Muscle layer of colon (tissue), 2 donors: Measurements from ENCODE around the gene PDE1A.

Source experiments
- H3K27ac ChIP-seq: one replicate; pipeline ENCODE4 v1.7.0; 2013; ENCODE audit warnings: low read depth, mild to moderate bottlenecking, low read length, moderate library complexity
- H3K27me3 ChIP-seq, 2 donors: one replicate each; pipeline ENCODE4 v1.7.0; 2013; ENCODE audit warnings: low read length in 2 of 2, mild to moderate bottlenecking in 2 of 2; ENCODE audit not compliant: insufficient read depth in 2 of 2, control insufficient read depth in 1 of 2
- H3K36me3 ChIP-seq: one replicate; pipeline ENCODE4 v1.7.0; 2013; ENCODE audit warnings: mild to moderate bottlenecking, low read length; ENCODE audit not compliant: insufficient read depth
- H3K4me1 ChIP-seq: one replicate; pipeline ENCODE4 v1.7.0; 2013; ENCODE audit warnings: mild to moderate bottlenecking, low read length; ENCODE audit not compliant: insufficient read depth
- H3K4me3 ChIP-seq, 2 donors: one replicate each; pipeline ENCODE4 v1.7.0; 2013; ENCODE audit warnings: low read length in 2 of 2, low read depth in 1 of 2, mild to moderate bottlenecking in 1 of 2, moderate library complexity in 1 of 2
- H3K9ac ChIP-seq: one replicate; pipeline ENCODE4 v1.7.0; 2013; ENCODE audit warnings: low read length
- H3K9me3 ChIP-seq: one replicate; pipeline ENCODE4 v1.7.0; 2013; ENCODE audit warnings: mild to moderate bottlenecking, low read length
- donor health status: abdominal sarcoma.
- donor health status: Adenocarcinoma of cecum.

PDE1A gene

GRCh38 chr2:182229297-182229696 lies 197.5 kb downstream of the PDE1A start:
- Histone ChIP-seq H3K36me3 (no peaks in the 10 kb centered on the region), H3K9me3 (no peaks in the 10 kb centered on the region), H3K27me3 (no peaks in the 10 kb centered on the region), H3K27ac (no peak overlapping the region), H3K9ac (no peak overlapping the region), H3K4me1 (no peaks in the 10 kb centered on the region), H3K4me3 (no peak overlapping the region)

GRCh38 chr2:182228741-182229140 lies 198.1 kb downstream of the PDE1A start:
- Histone ChIP-seq H3K27me3 (no peaks in the 10 kb centered on the region), H3K4me3 (no peak overlapping the region), H3K9ac (no peak overlapping the region), H3K36me3 (no peaks in the 10 kb centered on the region), H3K4me1 (no peaks in the 10 kb centered on the region), H3K9me3 (no peaks in the 10 kb centered on the region), H3K27ac (no peak overlapping the region)

GRCh38 chr2:182228073-182228473 lies 198.8 kb downstream of the PDE1A start:
- no peaks in the 10 kb centered on the region for H3K36me3 ChIP-seq
- no peak overlapping the region for H3K4me3 ChIP-seq
- no peaks in the 10 kb centered on the region for H3K4me1 ChIP-seq
- no peak overlapping the region for H3K9ac ChIP-seq
- H3K27ac ChIP-seq = no peak overlapping the region
- H3K27me3 ChIP-seq = no peaks in the 10 kb centered on the region
- H3K9me3 ChIP-seq = no peaks in the 10 kb centered on the region

- H3K9me3 ChIP-seq = no peaks in the 10 kb centered on the region
- H3K27ac ChIP-seq = no peak overlapping the region
- no peaks in the 10 kb centered on the region for H3K4me1 ChIP-seq
- no peak overlapping the region for H3K9ac ChIP-seq
- H3K4me3 ChIP-seq = no peak overlapping the region
- H3K27me3 ChIP-seq = no peaks in the 10 kb centered on the region
- no peaks in the 10 kb centered on the region for H3K36me3 ChIP-seq
These were observed 200.0 kb downstream of the PDE1A start for GRCh38 chr2:182226807-182227206.

- Histone ChIP-seq H3K36me3 (no peaks in the 10 kb centered on the region), H3K27ac (no peak overlapping the region), H3K9ac (no peak overlapping the region), H3K4me3 (no peak overlapping the region), H3K27me3 (no peaks in the 10 kb centered on the region), H3K4me1 (no peaks in the 10 kb centered on the region), H3K9me3 (no peaks in the 10 kb centered on the region)
These were observed 202.2 kb downstream of the PDE1A start for GRCh38 chr2:182224669-182225068.

GRCh38 chr2:182220998-182221397 lies 205.8 kb downstream of the PDE1A start:
- no peaks in the 10 kb centered on the region for H3K9me3 ChIP-seq
- H3K27me3 ChIP-seq = no peaks in the 10 kb centered on the region
- H3K27ac ChIP-seq = no peak overlapping the region
- no peak overlapping the region for H3K9ac ChIP-seq
- no peaks in the 10 kb centered on the region for H3K36me3 ChIP-seq
- no peaks in the 10 kb centered on the region for H3K4me1 ChIP-seq
- H3K4me3 ChIP-seq = no peak overlapping the region

- Histone ChIP-seq H3K4me1 (no peaks in the 10 kb centered on the region), H3K9me3 (no peaks in the 10 kb centered on the region), H3K27ac (no peak overlapping the region), H3K4me3 (no peak overlapping the region), H3K9ac (no peak overlapping the region), H3K36me3 (no peaks in the 10 kb centered on the region), H3K27me3 (no peaks in the 10 kb centered on the region)
These were observed 206.5 kb downstream of the PDE1A start for GRCh38 chr2:182220335-182220734.

GRCh38 chr2:182210669-182211068 lies 216.2 kb downstream of the PDE1A start:
- no peak overlapping the region for H3K9ac ChIP-seq
- no peaks in the 10 kb centered on the region for H3K36me3 ChIP-seq
- H3K4me3 ChIP-seq = no peak overlapping the region
- no peaks in the 10 kb centered on the region for H3K27me3 ChIP-seq
- H3K4me1 ChIP-seq = no peaks in the 10 kb centered on the region
- no peaks in the 10 kb centered on the region for H3K9me3 ChIP-seq
- no peak overlapping the region for H3K27ac ChIP-seq

GRCh38 chr2:182208421-182208820 lies 218.4 kb downstream of the PDE1A start:
- Histone ChIP-seq H3K36me3 (no peaks in the 10 kb centered on the region), H3K4me1 (no peaks in the 10 kb centered on the region), H3K27me3 (no peaks in the 10 kb centered on the region), H3K9me3 (no peaks in the 10 kb centered on the region), H3K9ac (no peak overlapping the region), H3K4me3 (no peak overlapping the region), H3K27ac (no peak overlapping the region)

GRCh38 chr2:182207049-182207746 lies 219.6 kb downstream of the PDE1A start:
- H3K4me1 ChIP-seq = no peaks in the 10 kb centered on the region
- no peak overlapping the region for H3K27ac ChIP-seq
- no peak overlapping the region for H3K4me3 ChIP-seq
- H3K9me3 ChIP-seq = no peaks in the 10 kb centered on the region
- no peaks in the 10 kb centered on the region for H3K36me3 ChIP-seq
- H3K9ac ChIP-seq = no peak overlapping the region
- no peaks in the 10 kb centered on the region for H3K27me3 ChIP-seq

GRCh38 chr2:182197529-182197928 lies 229.3 kb downstream of the PDE1A start:
- Histone ChIP-seq H3K4me1 (no peaks in the 10 kb centered on the region), H3K36me3 (no peaks in the 10 kb centered on the region), H3K9ac (no peak overlapping the region), H3K27ac (no peak overlapping the region), H3K4me3 (no peak overlapping the region), H3K27me3 (no peaks in the 10 kb centered on the region), H3K9me3 (no peaks in the 10 kb centered on the region)

GRCh38 chr2:182193291-182193690 lies 233.5 kb downstream of the PDE1A start:
- Histone ChIP-seq H3K9me3 (no peaks in the 10 kb centered on the region), H3K27ac (no peak overlapping the region), H3K4me3 (no peak overlapping the region), H3K4me1 (no peaks in the 10 kb centered on the region), H3K27me3 (no peaks in the 10 kb centered on the region), H3K36me3 (no peaks in the 10 kb centered on the region), H3K9ac (no peak overlapping the region)
